Measurements from ENCODE around the gene TAC4.

TAC4 gene

GRCh38 chr17:49789243-49789578, 58.7 kb downstream of the TAC4 start:
- H3K4me3 ChIP-seq (ENCODE audit: low read depth, low read length) = peak overlapping the region; percentile 90
- no peak for DNase-seq (ENCODE audit: low read depth)
- TF ChIP-seq CTCF (IDR thresholded peaks at IDR 0.05; ENCODE audit: low read depth, low read length, missing control alignments) = no peak
- in situ Hi-C loops (cut with HindIII; ENCODE audit: low sequenced_read_pairs) = no loop called here

- in situ Hi-C loops (cut with HindIII; ENCODE audit: low sequenced_read_pairs) = no loop called here
- peak within 1 kb of the TSS; percentile 90 for H3K4me3 ChIP-seq (ENCODE audit: low read depth, low read length)
- peak; percentile 100 for DNase-seq (ENCODE audit: low read depth)
- TF ChIP-seq CTCF (IDR thresholded peaks at IDR 0.05; ENCODE audit: low read depth, low read length, missing control alignments) = no peak
Measured at GRCh38 chr17:49788478-49789242, 59.2 kb downstream of the TAC4 start, which contains the start of gene KAT7. Gene KAT7, plus strand, starts transcription at chr17:49788681. Its CDS starts 154 bp downstream, at chr17:49788835.

Measured in astrocyte of the cerebellum (primary cell).